PC-9 (cell line): ENCODE measurements around the gene FPR1. TPM values are rescaled to one million over a fixed set of nuclear protein-coding genes. Genes with fewer than 3 reads are reported as not detected.

Experiments used
- BruUV-seq: library from RNA; stranded (reverse); fragments of 400-500 nt; replicated peaks from 2 replicates; lab custom pipeline; 2021; lab: Mats Ljungman, UMichigan
- CTCF ChIA-PET: fragments of 300-600 bp; sonication (Branson Sonifier 250); formaldehyde crosslinking; loops from one replicate; lab custom pipeline; 2022; ENCODE audit warnings: antibody characterized with exemption; lab: Charles Lee
- POLR2A ChIA-PET: fragments of 300-600 bp; sonication (Branson Sonifier 250); formaldehyde crosslinking; loops from one replicate; lab custom pipeline; 2022; ENCODE audit warnings: antibody characterized with exemption; ENCODE audit not compliant: unreplicated experiment; lab: Charles Lee
- DNase-seq, 2 experiments: peaks; one replicate each; pipeline versions ENCODE4 v3.0.0 to v3.0.0-alpha.2; 2015 to 2022; ENCODE audit warnings: mixed read lengths in 1 of 2
- H2AFZ ChIP-seq: fragments of 200-600 bp; sonication (generic); 2 replicates; pipeline ENCODE4 v1.8.1; 2017; ENCODE audit warnings: antibody characterized with exemption
- H3F3A ChIP-seq: fragments of 200-600 bp; sonication (generic); 2 replicates; pipeline ENCODE4 v1.8.1; 2017; ENCODE audit warnings: antibody characterized with exemption, mild to moderate bottlenecking, low read depth; ENCODE audit not compliant: insufficient read depth
- H3K27ac ChIP-seq: fragments of 200-600 bp; sonication (generic); 2 replicates; pipeline ENCODE4 v1.6.1; 2016; ENCODE audit warnings: mixed run types
- H3K27me3 ChIP-seq: fragments of 200-600 bp; sonication (generic); 2 replicates; pipeline ENCODE4 v1.6.1; 2016; ENCODE audit warnings: low read depth, mixed run types; ENCODE audit not compliant: insufficient read depth
- H3K36me3 ChIP-seq: fragments of 200-600 bp; sonication (generic); 2 replicates; pipeline ENCODE4 v1.6.1; 2016; ENCODE audit warnings: low read depth, mixed run types
- H3K4me1 ChIP-seq: fragments of 200-600 bp; sonication (generic); replicated peaks from 2 replicates; pipeline ENCODE4 v1.6.1; 2016; ENCODE audit warnings: mixed run types; ENCODE audit not compliant: insufficient read depth
- H3K4me2 ChIP-seq: fragments of 200-600 bp; sonication (generic); 2 replicates; pipeline ENCODE4 v1.6.1; 2017; ENCODE audit warnings: mixed run types
- H3K4me3 ChIP-seq: fragments of 200-600 bp; sonication (generic); 2 replicates; pipeline ENCODE4 v1.6.1; 2016; ENCODE audit warnings: mixed run types
- H3K79me2 ChIP-seq: fragments of 200-600 bp; sonication (generic); 2 replicates; pipeline ENCODE4 v1.6.1; 2017; ENCODE audit warnings: low read depth, mixed run types
- H3K9me2 ChIP-seq: fragments of 200-600 bp; sonication (generic); 2 replicates; pipeline ENCODE4 v1.8.1; 2017; ENCODE audit warnings: mild to moderate bottlenecking; ENCODE audit not compliant: insufficient read depth
- H3K9me3 ChIP-seq: fragments of 200-600 bp; sonication (generic); 2 replicates; pipeline ENCODE4 v1.8.1; 2016; ENCODE audit warnings: low read depth; ENCODE audit not compliant: insufficient read depth
- H4K20me1 ChIP-seq: fragments of 200-600 bp; sonication (generic); 2 replicates; pipeline ENCODE4 v1.8.1; 2017; ENCODE audit not compliant: insufficient read depth
- CTCF ChIP-seq: fragments of 200-600 bp; sonication (generic); conservative IDR thresholded peaks from 2 replicates; pipeline ENCODE4 v1.6.1; 2017; ENCODE audit warnings: mixed run types, antibody characterized with exemption, mild to moderate bottlenecking, moderate library complexity
- EZH2 ChIP-seq: fragments of 200-600 bp; sonication (generic); IDR thresholded peaks from 2 replicates; pipeline ENCODE4 v1.8.0; 2017; ENCODE audit warnings: antibody characterized with exemption, low read depth
- intact Hi-C: fragments of 100-400 bp; cut with micrococcal nuclease; formaldehyde crosslinking; loops from one replicate; pipeline ENCODE4 v1.10.0; 2022; ENCODE audit not compliant: unreplicated experiment
- total RNA-seq: library from RNA; stranded (reverse); gene quantifications from 2 replicates; pipeline ENCODE4 v1.2.3, GENCODE V29; 2021

The FPR1 gene
- total RNA-seq, 1 experiment from 2014 or later = not detected

- H3K79me2 ChIP-seq = no peaks in the 10 kb centered on the region
- no peak for DNase-seq
Measured at GRCh38 chr19:51750400-51751094, 1.1 kb downstream of the FPR1 start.

GRCh38 chr19:51749979-51750378 is 1.7 kb downstream of the FPR1 start:
- POLR2A ChIA-PET = no interaction called here
- no TSS peak for BruUV-seq
- no peak overlapping the region for H3K4me3 ChIP-seq

More at GRCh38 chr19:51750400-51751094, 1.1 kb downstream of the FPR1 start:
- Histone ChIP-seq H3K27me3 (peaks cover 86% of the 10 kb centered on the region), H3K4me3 (no peak overlapping the region), H2AFZ (no peak overlapping the region), H3K9me2 (no peaks in the 10 kb centered on the region), H3K4me1 (no peaks in the 10 kb centered on the region), H3F3A (no peaks in the 10 kb centered on the region), H4K20me1 (no peaks in the 10 kb centered on the region), H3K4me2 (no peak overlapping the region), H3K9me3 (no peaks in the 10 kb centered on the region), H3K27ac (no peak overlapping the region), H3K36me3 (no peaks in the 10 kb centered on the region)
- TF ChIP-seq EZH2 (no peak), CTCF (no peak)
- no TSS peak for BruUV-seq
- ChIA-PET CTCF (no interaction called here), POLR2A (no interaction called here)
- intact Hi-C loops = no loop called here

GRCh38 chr19:51746731-51747130 is 4.9 kb downstream of the FPR1 start:
- Histone ChIP-seq H4K20me1 (no peaks in the 10 kb centered on the region; the same call in 1 of the 2 replicates), H3K27me3 (peaks cover 97% of the 10 kb centered on the region), H3K27ac (no peak overlapping the region), H3K4me3 (no peak overlapping the region), H3K4me2 (no peak overlapping the region), H3K36me3 (no peaks in the 10 kb centered on the region), H3F3A (no peaks in the 10 kb centered on the region), H3K4me1 (no peaks in the 10 kb centered on the region), H3K79me2 (no peaks in the 10 kb centered on the region), H3K9me2 (no peaks in the 10 kb centered on the region), H2AFZ (no peak overlapping the region), H3K9me3 (no peaks in the 10 kb centered on the region)
- CTCF ChIA-PET = no interaction called here
- POLR2A ChIA-PET = no interaction called here
- TF ChIP-seq CTCF (no peak), EZH2 (no peak)
- no TSS peak for BruUV-seq
- intact Hi-C loops = no loop called here
- no peak for DNase-seq

More at GRCh38 chr19:51749979-51750378, 1.7 kb downstream of the FPR1 start:
- no peak overlapping the region for H2AFZ ChIP-seq
- no peaks in the 10 kb centered on the region for H3K9me3 ChIP-seq
- no peaks in the 10 kb centered on the region for H3K36me3 ChIP-seq
- CTCF ChIA-PET = no interaction called here
- peaks cover 86% of the 10 kb centered on the region for H3K27me3 ChIP-seq
- no peaks in the 10 kb centered on the region for H3K4me1 ChIP-seq
- H3K79me2 ChIP-seq = no peaks in the 10 kb centered on the region
- intact Hi-C loops = no loop called here
- TF ChIP-seq CTCF = no peak
- TF ChIP-seq EZH2 = no peak
- H3F3A ChIP-seq = no peaks in the 10 kb centered on the region
- H3K4me2 ChIP-seq = no peak overlapping the region
- no peaks in the 10 kb centered on the region for H3K9me2 ChIP-seq
- no peak overlapping the region for H3K27ac ChIP-seq
- DNase-seq = no peak
- H4K20me1 ChIP-seq = no peaks in the 10 kb centered on the region
